ENCODE measurements around the gene ZNF684. TPM values are rescaled to one million over a fixed set of nuclear protein-coding genes. Genes with fewer than 3 reads are reported as not detected.

The ZNF684 gene
- total and polyA plus RNA-seq, 2 of the 8 experiments (the other 6 are each of a cell fraction or from before 2014, with no cell fraction given) = 2.4 to 9.3 TPM

- TF ChIP-seq CBX5 (IDR thresholded peaks at IDR 0.05; ENCODE audit: low read depth, low read length) (no peak), TCF12 (IDR thresholded peaks at IDR 0.05; ENCODE audit: low read depth, low read length) (no peak), SIRT6 (IDR thresholded peaks at IDR 0.05; ENCODE audit: low read length) (no peak), KDM1A (IDR thresholded peaks at IDR 0.05; ENCODE audit: borderline replicate concordance, low read length) (no peak)
These were observed 62.7 kb downstream of the ZNF684 start (continued) for GRCh38 chr1:40594187-40594531.

All from H1 (cell line).